HG03442 (cell line): ENCODE measurements around the gene ARHGAP26.
A peak's percentile ranks its signal among the peaks of the same experiment; 100 is the strongest.

Source experiments
- ATAC-seq: cut with Tn5 transposase; IDR thresholded peaks from one replicate; pipeline ENCODE4 v1.9.1; 2021; ENCODE audit warnings: mild to moderate bottlenecking, moderate library complexity; ENCODE audit not compliant: unreplicated experiment

Gene ARHGAP26

DNA sequence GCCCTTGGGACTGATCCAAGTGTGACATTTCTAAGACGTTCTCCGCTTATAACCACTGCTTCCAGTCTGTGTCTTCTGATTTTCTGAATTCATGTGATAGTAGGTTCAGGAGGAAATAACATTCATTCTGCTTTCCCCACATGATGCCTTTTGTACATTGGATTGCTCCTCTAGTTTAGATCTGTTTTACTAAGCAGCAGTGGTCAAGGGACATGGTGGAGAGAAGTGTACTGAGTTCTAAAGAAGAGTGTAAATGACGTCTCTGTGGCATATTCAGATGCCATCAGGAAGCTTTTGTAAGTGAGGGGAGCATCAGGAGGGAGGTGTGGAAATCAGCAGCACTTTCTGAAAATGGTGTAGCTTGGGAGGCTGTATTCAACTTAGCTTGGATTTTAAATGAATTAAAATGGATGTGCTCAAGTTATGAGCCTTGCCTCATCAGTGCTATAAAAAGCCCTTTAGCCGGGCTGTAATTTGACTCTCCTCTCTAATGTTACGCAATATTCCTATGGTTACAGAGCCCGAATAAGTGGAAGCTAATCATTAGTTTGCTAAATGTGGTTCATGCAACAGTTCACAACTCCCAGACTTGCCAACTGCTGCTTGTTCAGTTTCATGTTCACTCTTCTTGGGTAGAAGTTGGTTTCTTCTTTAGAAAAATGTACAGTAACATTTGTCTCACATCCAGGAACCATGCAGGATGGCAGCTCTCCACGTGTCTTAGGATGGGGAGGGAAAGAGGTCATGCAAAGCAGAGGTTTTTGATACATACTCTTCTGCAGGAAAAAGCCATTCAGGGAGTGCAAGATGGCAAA lies 281.3 kb downstream of the ARHGAP26 start:
- ATAC-seq: no peak

DNA sequence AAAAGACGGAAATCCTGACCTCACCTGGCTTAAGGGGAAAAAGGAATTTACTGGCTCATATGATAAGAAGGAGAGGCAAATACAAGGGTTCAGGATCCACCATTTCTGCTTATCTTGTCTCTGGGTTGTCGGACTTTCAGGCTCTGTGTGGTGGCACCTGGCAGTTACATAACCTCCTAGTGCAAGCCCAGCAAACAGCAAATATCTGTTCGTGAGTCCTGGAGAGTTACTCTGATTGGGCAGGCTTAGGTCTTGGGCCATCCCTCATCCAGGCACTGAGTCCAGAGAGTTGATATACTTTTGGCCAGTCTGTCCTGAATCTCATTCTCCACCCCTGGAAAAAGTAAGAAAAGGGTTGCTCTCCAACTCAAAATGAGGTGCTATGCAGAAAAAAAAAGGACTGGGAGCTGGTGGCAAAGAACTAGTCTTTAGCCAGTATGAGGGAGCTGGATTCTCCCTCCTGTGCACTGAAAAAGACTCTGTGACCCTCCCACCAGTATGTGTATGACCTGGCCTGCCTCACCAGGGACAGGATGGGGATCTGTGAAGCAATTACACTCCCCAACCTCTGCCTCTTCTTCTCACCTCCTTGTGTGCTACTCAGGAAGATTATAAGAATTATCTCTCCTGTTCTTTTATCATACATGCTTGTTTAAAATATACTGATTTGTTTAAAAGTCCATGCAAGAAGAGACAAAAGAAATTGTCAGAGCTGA lies 282.9 kb downstream of the ARHGAP26 start:
- ATAC-seq: no peak

DNA sequence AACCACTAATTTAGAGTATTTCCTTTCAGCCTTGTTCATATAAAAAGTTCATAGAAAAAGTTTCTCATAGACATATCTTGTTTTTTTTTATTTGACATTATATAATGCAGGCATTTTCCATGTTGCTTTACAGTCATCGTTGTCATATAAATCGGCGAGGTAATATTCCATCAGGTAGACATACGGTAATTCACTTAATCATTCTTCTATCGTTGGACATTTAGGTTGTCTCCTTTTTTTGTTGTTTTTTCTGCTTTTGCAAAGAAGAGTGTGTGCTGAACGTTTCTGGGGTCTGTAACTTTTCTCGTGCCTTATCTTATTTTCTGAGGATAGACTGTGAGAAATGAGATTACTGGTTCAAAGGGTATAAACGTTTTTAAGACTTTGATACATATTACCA lies 283.6 kb downstream of the ARHGAP26 start:
- no peak for ATAC-seq

DNA sequence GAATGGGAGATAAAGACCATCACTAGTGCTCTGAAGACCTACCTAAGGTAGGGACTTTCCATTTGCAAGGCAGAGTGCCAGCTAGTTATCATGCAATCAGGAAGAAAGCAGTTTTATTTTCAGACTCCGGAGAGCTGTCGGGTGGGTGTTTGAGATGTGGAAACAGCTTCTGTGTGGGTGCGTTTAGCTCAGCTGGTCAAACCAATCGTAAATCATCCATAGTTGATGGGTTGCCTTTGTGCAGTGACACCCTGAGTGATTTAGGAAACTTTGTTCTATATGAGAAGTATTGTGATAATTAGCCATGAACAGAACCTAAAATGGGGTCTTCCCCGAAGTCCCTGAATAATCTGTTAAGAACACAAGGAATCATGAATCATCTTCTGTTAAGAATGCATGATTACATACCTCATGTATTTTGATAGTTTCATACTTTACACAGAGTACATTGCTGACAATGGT lies 284.3 kb downstream of the ARHGAP26 start:
- peak; percentile 58 for ATAC-seq

- no peak for ATAC-seq
These were observed 285.6 kb downstream of the ARHGAP26 start for GRCh38 chr5:143055596-143056338.

DNA sequence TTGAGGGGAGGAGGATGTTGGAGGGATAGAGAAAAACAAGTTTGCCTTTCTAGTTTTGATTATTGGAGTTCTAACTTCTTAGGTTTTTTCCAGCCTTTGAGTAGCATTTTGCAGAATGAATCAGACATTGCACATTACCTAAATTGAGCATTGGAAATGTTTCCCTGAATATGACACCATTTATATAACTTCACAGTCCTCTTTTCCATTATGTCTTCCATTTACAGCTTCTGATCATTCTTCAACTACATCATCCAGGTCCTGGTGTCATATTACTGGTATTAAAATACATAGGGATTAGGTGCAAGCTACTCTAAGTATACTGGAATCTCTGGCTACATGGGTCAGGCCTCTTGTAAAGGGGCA lies 286.1 kb downstream of the ARHGAP26 start:
- no peak for ATAC-seq

DNA sequence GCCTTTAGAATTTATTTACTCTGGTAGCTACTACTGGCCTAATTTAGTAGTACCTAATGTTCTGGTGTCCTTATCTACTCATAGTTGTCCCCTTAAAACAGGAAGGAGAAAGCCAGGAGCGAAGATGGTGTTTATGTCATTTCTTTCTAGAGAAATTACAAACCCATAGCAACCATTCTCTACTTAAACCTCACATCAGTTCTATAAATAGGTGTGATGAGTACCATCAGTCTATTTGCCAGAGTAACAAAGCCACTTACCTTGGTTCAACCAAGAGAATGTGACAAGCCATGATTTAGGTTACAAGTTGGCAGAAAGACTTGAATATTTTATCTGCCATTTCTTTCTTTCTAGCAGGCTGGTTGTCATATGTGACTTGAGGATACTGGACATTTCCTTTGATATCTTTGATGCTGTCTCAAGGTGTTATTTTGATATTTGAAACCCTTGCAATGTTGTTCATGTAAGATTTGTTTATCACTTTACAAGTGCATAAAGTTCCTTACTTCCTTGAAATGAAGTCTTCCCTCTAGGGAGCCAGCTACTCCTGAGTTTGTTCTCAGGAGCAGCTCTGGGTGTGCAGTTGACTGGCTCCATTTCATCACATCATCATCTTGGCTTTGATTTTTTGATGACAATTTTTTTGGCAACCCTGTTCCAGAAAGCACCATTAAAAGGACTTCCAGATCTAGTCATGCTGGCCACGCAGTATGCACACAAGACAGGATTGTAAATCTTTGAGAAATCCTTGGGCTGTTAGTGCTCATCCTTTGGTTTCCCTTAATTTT lies 286.8 kb downstream of the ARHGAP26 start:
- peak; percentile 33 for ATAC-seq

DNA sequence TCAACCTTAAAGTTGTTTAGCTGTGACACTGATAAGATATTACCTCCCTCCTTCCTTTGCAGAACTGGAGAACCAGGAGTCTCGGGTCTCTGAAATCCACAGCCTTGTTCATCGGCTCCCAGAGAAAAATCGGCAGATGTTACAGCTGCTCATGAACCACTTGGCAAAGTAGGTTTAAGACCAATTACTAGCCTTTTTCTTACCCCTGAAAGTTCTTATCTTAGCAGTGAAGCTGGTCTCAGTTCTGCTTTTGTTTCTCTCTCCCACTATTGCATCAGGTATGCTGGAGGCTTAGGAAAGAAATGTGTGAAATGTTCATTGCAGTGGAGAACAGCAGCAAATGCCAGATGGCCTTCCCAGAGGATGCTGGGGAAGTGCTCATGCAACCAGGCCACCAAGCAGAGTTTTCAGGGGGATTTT lies 287.4 kb downstream of the ARHGAP26 start:
- peak; percentile 45 for ATAC-seq

DNA sequence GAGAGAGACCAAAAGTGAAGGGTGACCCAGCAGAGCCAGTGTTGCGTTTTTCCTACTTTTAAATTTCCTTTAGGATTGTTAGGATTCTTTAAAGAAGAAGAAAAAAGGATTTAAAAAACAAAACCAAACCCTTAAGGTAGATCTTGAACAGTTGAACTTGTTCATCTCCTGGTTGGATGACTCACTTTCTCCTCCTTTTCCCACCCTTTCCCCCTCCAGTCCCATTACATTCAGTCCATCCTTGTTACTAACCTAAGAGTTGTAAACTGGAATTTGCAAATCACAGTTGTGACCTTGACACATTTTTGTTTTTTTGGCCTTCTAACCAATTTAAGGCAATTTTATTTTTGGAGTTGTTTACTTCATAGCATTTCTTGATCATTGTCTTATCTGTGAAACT lies 289.2 kb downstream of the ARHGAP26 start:
- ATAC-seq: no peak

GRCh38 chr5:143059976-143060765 lies 290.0 kb downstream of the ARHGAP26 start:
- no peak for ATAC-seq

DNA sequence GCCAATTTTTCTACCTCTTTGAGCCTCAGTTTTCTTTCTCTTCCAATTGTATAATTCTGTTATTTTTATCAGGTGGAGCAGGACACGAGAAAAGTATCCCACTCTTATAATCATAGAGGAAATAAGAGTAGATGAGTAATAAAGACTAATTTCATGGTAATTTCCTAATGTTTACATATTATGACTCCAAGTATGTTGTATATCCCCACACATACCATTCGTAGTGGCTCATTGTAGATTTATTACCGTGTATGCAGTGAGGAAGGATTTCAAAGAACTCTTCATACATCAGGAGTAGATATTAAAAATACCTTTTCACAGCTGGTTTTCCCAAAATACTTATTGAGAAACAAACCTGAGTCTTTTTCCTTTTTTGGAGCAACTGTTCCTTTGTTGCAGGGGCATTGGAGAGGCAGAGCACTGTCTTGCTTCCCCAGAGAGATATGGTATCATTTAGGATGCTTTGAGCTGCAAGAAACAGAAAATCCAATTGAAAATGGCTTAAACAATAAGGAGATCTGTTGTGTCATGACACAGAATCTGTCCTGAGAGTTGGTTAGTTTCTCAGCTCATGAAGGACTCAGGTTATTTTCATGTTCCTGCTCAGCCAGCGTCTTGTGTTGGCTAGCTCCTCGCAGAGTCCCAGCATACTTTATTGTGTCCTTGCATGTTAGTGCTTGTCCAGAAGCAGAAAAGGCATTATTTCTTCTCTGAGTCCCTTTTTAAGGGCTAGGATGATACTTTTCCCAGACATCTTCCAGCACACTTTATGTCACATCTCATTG lies 291.2 kb downstream of the ARHGAP26 start:
- ATAC-seq: no peak

- no peak for ATAC-seq
These were observed 292.2 kb downstream of the ARHGAP26 start for GRCh38 chr5:143062379-143062778.

DNA sequence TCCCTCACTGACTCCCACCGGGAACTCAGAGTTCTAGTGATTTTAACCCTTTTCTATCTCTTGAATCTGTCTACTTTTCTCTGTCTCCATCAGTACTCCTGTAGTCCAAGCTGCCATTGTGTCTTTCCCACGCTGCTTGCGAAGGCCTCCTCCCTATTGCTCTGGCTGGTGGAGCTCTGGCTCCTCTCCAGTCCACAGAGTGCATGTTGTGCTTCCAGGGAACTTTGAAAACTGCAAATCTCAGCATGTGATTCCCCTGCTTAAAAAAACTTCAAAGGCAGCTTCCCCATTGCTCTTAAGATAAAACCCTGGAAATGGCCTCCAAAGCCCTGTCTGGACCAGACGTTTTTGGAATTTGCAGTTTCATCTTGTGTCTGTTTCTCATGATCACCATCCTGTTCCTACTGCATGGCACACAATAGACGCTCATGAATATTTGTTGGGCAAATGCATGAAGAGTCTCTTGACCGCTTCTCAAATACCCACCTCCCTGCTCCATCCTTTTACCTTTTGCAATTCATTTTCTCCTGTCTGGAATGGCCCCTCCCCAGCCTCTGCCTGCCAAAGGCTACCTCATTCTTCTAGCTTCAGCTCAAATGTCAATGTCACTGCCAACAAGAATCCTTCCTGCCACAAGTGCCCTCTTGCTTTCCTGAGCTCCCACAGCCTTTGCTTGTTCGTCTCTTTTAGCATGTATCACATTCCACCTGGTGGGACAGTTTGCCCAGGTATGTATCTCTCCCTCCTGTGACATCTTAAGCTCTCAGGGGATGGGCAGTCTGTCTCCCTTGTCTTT lies 293.2 kb downstream of the ARHGAP26 start:
- ATAC-seq: no peak

DNA sequence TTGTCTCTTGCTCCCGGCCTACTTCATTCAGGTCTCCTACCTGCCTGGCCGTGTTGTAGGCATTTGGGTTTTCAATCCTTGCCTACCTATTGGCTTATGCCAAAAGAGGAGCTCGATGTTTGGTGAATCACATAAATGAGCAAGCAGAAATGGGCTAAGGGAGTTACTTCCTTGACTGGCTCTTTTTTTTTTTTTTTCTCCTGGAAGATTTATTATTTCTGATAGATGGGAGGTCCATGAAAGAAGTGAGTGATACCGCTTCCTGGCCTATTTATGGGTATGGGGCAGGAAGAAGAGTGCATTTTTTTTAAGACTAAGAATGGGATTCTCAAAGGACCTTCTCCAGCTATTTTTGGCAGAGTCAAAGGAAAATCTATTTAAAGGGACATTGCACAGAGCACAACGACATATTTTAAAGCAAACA lies 294.1 kb downstream of the ARHGAP26 start:
- no peak for ATAC-seq

- no peak for ATAC-seq
These were observed 294.5 kb downstream of the ARHGAP26 start for GRCh38 chr5:143064676-143065075.

GRCh38 chr5:143065185-143065965 lies 295.2 kb downstream of the ARHGAP26 start:
- ATAC-seq: no peak

GRCh38 chr5:143065996-143066522 lies 295.9 kb downstream of the ARHGAP26 start:
- no peak for ATAC-seq
